HUES6 (cell line): ENCODE results near the gene NFIA.

Experiments used
- H3K27ac ChIP-seq: 2 replicates; pipeline ENCODE4 v1.7.0; 2013; ENCODE audit warnings: low read depth, mild to moderate bottlenecking, low read length, inconsistent platforms
- H3K27me3 ChIP-seq: 2 replicates; pipeline ENCODE4 v1.6.1; 2013; ENCODE audit warnings: low read length; ENCODE audit not compliant: control insufficient read depth, insufficient read depth
- H3K36me3 ChIP-seq: 2 replicates; pipeline ENCODE4 v1.6.1; 2013; ENCODE audit warnings: low read length; ENCODE audit not compliant: control insufficient read depth, insufficient read depth
- H3K4me1 ChIP-seq: 2 replicates; pipeline ENCODE4 v1.6.1; 2013; ENCODE audit warnings: low read length; ENCODE audit not compliant: control insufficient read depth, insufficient read depth
- H3K4me3 ChIP-seq: 2 replicates; pipeline ENCODE4 v1.5.1; 2013; ENCODE audit warnings: low read depth, low read length
- H3K9ac ChIP-seq: one replicate; pipeline ENCODE4 v1.6.1; 2013; ENCODE audit warnings: mild to moderate bottlenecking, low read length
- H3K9me3 ChIP-seq: 2 replicates; pipeline ENCODE4 v1.6.1; 2013; ENCODE audit warnings: low read depth, low read length; ENCODE audit not compliant: control insufficient read depth, insufficient read depth

Gene NFIA

DNA sequence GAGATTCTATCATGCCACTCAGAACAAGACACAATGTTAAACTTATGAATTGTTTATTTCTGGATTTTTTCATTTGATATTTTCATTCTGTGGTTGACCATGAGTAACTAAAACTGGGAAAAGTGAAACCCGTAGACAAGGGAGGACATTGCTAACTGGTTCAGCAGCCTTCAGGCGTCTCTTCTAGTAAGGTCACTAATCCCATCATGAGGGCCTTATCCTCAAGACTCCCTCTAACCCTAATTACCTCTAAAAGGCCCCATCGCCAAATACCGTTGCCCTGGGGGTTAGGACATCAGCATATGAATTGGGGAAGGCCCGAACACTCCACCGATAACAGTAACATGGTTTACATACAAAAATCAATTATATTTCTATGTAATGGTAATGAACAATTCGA is 394.9 kb downstream of the NFIA start:
- Histone ChIP-seq H3K9me3 (no peaks in the 10 kb centered on the region), H3K36me3 (no peaks in the 10 kb centered on the region), H3K9ac (no peak overlapping the region), H3K27ac (no peak overlapping the region), H3K27me3 (peaks cover 100% of the 10 kb centered on the region), H3K4me1 (peaks cover 4% of the 10 kb centered on the region; the same call in 1 of the 2 replicates), H3K4me3 (no peak overlapping the region)

DNA sequence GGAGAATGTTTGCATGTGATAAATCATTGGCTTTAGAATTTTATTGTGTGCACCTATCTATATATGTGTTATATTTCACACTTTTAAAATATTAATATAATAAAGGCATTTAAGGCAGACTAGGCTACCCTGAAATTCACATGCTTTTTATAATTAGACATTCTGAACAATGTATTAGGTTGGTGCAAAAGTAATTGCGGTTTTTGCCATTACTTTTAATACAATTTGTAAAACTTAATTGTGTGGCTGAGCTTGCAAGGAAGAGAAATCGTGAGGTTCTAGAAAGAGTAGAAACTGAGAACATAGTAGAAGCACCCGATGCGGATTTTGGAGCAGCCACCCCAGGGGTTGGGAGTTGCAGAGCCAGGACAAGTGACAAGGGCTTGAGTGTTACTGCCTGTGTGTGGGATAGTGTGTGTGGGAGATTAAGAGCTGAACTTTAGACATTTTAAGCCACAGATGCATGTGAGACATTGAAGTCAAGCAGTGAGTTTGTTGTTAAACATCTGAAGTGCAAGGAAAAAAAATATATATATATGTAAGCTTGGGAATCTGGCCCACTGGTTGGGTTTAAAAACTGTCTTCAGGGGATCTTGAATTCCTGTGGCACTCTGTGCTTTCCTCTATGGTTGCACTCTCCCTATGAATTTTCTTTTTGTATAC is 398.0 kb downstream of the NFIA start:
- no peaks in the 10 kb centered on the region for H3K9me3 ChIP-seq
- no peak overlapping the region for H3K4me3 ChIP-seq
- no peak overlapping the region for H3K27ac ChIP-seq
- peaks cover 5% of the 10 kb centered on the region; the same call in 1 of the 2 replicates for H3K4me1 ChIP-seq
- peaks cover 99% of the 10 kb centered on the region for H3K27me3 ChIP-seq
- no peaks in the 10 kb centered on the region for H3K36me3 ChIP-seq
- H3K9ac ChIP-seq, result no peak overlapping the region

DNA sequence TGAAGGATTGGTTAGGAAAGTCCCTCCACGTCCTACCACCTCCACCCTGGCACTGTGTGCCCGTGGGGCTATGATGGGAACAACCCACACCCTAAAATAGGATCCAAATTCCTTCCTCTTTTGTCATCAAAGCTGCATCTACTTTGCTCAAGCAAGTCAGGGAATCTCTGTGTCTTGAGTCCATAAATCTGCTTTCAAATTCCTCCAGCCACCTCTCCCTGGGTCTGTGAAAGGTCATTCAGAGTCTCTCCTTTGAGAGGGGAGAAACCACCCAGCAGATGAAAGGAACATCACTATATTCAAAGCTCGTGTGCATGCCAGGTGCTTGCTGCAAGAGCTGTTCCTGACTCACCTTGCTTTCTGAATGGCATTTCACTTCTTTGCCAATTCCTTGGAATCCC is 399.0 kb downstream of the NFIA start:
- H3K27ac ChIP-seq, result no peak overlapping the region
- no peaks in the 10 kb centered on the region for H3K9me3 ChIP-seq
- no peaks in the 10 kb centered on the region for H3K36me3 ChIP-seq
- H3K4me3 ChIP-seq, result no peak overlapping the region
- peaks cover 5% of the 10 kb centered on the region; the same call in 1 of the 2 replicates for H3K4me1 ChIP-seq
- H3K9ac ChIP-seq, result no peak overlapping the region
- H3K27me3 ChIP-seq, result peaks cover 90% of the 10 kb centered on the region

GRCh38 chr1:61482170-61482734 is 399.9 kb downstream of the NFIA start:
- H3K4me3 ChIP-seq, result no peak overlapping the region
- H3K27ac ChIP-seq, result no peak overlapping the region

DNA sequence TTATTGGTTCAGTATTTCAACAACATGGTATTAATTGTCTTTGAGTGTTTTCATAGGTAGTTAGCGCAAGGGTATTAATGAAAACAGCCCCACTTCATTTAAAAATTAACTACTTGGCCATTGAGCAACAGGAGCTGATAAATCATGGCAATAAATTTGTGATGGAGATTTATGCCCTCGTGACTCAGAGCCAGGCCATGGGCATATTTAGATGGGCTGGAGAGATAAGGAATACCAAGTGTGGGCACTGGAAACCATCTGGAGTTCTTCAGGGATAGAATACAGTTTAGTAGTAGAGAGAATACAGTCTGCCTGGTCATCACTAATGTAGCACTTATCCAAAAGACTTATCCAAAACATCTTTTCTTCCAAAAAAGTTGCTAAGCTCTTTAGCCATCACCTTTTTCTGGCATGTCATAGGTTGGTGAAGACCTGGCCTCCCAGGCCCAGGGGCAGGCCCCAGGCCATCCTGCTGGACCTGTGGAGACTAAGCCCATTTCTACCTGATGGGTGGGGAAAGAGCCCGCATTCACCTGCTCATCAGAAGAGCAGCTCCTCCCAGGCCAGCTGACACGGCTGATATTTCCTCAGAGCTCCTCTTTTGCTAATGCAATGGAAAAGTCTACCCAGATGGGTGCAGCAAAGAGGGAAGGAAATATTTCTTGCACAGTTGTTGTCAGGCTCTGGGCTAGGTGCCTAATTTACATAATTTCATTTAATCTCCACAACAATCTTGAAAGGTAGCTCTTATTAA is 404.6 kb downstream of the NFIA start:
- peaks cover 5% of the 10 kb centered on the region; the same call in 1 of the 2 replicates for H3K4me1 ChIP-seq
- no peaks in the 10 kb centered on the region for H3K9me3 ChIP-seq
- H3K27ac ChIP-seq, result no peak overlapping the region
- no peak overlapping the region for H3K9ac ChIP-seq
- H3K4me3 ChIP-seq, result no peak overlapping the region
- H3K36me3 ChIP-seq, result no peaks in the 10 kb centered on the region
- H3K27me3 ChIP-seq, result peaks cover 34% of the 10 kb centered on the region

More at GRCh38 chr1:61482170-61482734, 399.9 kb downstream of the NFIA start:
- Histone ChIP-seq H3K4me1 (peaks cover 5% of the 10 kb centered on the region; the same call in 1 of the 2 replicates), H3K9me3 (no peaks in the 10 kb centered on the region), H3K27me3 (peaks cover 81% of the 10 kb centered on the region), H3K36me3 (no peaks in the 10 kb centered on the region), H3K9ac (no peak overlapping the region)

DNA sequence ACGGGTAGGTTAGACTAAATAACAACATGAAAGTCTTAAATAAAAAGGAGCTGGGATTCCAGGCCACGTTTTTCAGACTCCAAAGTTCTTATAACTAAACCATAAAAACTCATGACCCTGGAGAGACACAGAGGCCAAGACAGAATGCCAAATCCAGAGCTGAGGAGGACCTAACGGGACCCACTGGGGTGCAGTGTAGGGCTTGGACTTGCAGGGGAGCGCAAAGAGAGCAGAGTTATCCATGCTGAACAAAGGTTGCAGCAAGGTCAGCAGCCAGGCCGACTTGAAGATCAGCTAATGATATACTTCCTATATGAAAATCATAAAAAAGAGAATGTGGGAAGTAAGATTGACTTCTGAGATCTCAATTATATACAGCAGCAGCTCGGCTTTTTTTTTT is 405.4 kb downstream of the NFIA start:
- no peaks in the 10 kb centered on the region for H3K36me3 ChIP-seq
- H3K4me1 ChIP-seq, result no peaks in the 10 kb centered on the region
- no peak overlapping the region for H3K27ac ChIP-seq
- no peak overlapping the region for H3K4me3 ChIP-seq
- no peaks in the 10 kb centered on the region for H3K9me3 ChIP-seq
- H3K27me3 ChIP-seq, result peaks cover 25% of the 10 kb centered on the region
- no peak overlapping the region for H3K9ac ChIP-seq

GRCh38 chr1:61490924-61491323 is 408.6 kb downstream of the NFIA start:
- H3K36me3 ChIP-seq, result no peaks in the 10 kb centered on the region
- H3K9me3 ChIP-seq, result no peaks in the 10 kb centered on the region
- H3K27ac ChIP-seq, result no peak overlapping the region
- H3K9ac ChIP-seq, result no peak overlapping the region
- no peaks in the 10 kb centered on the region for H3K27me3 ChIP-seq
- no peaks in the 10 kb centered on the region for H3K4me1 ChIP-seq
- H3K4me3 ChIP-seq, result no peak overlapping the region

DNA sequence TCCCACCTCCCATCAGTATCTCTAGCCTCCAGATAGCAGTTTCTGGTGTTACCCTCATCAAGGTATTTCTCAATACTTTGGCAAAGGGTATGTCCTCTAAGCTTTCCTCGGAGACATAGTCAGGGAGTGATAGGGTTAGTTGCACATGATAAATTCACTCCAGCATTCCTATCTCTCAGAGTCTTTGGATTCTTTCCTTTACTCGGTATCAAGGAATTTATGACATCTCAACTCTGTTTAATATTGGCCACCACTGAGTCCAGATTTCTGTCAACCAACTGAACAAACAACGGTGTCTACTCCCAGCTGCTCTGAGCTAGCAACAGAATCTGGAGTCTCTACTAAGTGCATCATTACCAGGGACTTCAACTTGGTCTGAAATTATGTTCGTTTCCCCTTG is 409.1 kb downstream of the NFIA start:
- Histone ChIP-seq H3K27me3 (no peaks in the 10 kb centered on the region), H3K4me3 (no peak overlapping the region), H3K9me3 (no peaks in the 10 kb centered on the region), H3K4me1 (no peaks in the 10 kb centered on the region), H3K27ac (no peak overlapping the region), H3K36me3 (no peaks in the 10 kb centered on the region), H3K9ac (no peak overlapping the region)

DNA sequence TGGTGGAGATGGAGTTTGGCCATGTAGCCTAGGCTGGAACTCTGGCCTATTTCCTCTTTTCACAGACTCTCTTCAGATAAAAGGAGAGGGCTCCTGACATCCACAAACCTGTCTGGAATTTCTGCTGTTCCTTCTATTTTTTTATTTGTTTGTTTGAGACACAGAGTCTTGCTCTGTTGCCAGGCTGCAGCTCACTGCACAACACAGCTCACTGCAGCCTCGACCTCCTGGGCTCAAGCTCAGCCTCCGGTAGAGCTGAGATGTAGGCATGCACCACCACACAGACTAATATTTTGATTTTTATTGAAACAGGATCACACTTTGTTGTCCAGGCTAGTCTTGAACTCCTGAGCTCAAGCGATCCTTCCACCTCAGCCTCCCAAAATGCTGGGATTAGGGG is 411.6 kb downstream of the NFIA start:
- Histone ChIP-seq H3K4me3 (no peak overlapping the region), H3K27me3 (no peaks in the 10 kb centered on the region), H3K27ac (no peak overlapping the region), H3K9me3 (no peaks in the 10 kb centered on the region), H3K4me1 (no peaks in the 10 kb centered on the region), H3K36me3 (no peaks in the 10 kb centered on the region), H3K9ac (no peak overlapping the region)

GRCh38 chr1:61496501-61496900 is 414.1 kb downstream of the NFIA start:
- no peaks in the 10 kb centered on the region for H3K36me3 ChIP-seq
- no peaks in the 10 kb centered on the region for H3K9me3 ChIP-seq
- H3K27ac ChIP-seq, result no peak overlapping the region
- no peak overlapping the region for H3K9ac ChIP-seq
- no peaks in the 10 kb centered on the region for H3K27me3 ChIP-seq
- no peaks in the 10 kb centered on the region for H3K4me1 ChIP-seq
- H3K4me3 ChIP-seq, result no peak overlapping the region

DNA sequence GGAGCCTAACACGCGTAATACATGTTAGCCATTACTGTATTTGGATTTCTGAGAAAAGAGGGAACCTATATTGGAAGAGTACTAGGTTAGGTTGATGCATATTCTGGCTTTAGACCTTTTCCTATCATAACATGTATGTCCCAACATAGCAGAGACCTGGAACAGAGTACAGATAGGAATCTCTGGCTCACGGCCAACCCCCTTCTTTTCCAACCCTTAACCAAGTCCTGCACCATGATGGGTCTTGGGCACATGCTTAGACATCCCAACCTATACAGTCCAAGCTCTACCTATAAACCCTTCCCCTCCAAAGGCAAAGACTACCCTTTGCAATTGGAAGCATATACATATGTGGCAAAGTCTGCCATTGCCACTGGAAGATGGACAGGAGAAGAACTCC is 414.7 kb downstream of the NFIA start:
- Histone ChIP-seq H3K27ac (no peak overlapping the region), H3K9me3 (no peaks in the 10 kb centered on the region), H3K27me3 (no peaks in the 10 kb centered on the region), H3K36me3 (no peaks in the 10 kb centered on the region), H3K9ac (no peak overlapping the region), H3K4me3 (no peak overlapping the region), H3K4me1 (no peaks in the 10 kb centered on the region)
